Ecto neural progenitor cell (in vitro differentiated cells): ENCODE measurements around the gene SMCO1.
"Not testable (repeated sequence)": the region's sequence is repeated elsewhere in the genome, so short reads cannot be mapped to it uniquely, and the experiment has no call there.

Experiments
- DNase-seq: peaks from one replicate; pipeline ENCODE4 v3.0.0-alpha.2; 2018; ENCODE audit warnings: low spot score

SMCO1 gene

GRCh38 chr3:196514913-196515621 lies at the start of gene SMCO1:
Gene SMCO1, minus strand, starts transcription at chr3:196515346. Its CDS starts 137 bp downstream, at chr3:196515209.
- no peak for DNase-seq

DNA sequence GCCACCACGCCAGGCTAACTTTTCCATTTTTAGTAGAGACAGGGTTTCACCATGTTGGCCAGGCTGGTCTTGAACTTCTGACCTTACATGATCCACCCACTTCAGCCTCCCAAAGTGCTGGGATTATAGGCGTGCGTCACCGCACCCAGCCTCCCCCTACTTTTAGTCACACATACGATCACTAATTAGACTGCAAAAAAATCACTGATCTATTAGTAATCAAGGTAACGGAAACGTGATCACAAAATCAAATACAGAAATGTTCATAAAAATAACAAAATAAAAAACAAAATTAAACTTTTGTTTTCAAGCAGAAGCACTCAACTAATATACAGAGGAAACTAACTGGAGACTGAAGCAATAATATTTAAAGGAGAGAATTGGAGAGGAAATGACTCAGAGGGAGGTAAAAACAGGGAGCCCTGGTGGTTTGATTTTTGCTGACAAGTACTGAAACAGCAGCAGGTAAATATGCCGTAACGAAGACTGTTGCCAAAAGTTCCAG lies 48.6 kb upstream of the SMCO1 start:
- DNase-seq = no peak

DNA sequence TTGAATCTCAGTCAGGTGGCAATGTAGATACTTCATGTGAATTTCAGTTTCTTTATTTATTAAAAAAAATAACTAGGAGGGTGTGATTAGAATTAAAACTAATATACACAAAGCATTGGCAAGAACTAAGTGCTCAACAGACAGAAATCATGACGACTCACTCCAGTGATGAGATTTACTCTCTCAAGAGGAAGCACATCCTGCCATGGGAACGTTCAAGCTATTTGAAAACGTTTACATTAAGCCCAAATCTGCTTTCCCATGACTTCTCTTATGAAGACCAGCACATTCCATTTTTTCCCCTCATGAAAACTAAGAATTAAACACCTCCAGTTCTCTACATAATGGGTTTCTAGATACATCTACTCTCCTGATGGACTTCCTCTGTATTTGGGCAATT lies 44.7 kb upstream of the SMCO1 start:
- DNase-seq = no peak

DNA sequence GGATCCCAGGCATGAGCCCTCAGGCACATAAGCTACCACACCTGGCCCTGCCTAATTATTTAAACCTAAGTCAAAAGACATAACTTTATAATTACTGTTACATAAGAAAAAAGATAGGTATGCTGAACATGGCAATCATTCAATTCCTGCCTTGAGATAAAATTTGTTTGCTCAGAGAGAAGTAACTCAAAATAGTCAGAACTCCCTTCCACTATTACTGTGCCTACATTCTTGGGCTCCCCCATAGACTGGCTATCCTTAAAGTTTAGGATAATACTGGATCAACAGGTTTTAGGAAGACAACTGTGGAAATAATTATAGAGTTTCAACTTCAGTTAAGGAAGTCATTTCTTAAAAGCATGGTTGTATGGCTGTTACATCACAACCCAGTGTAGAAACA lies 43.3 kb upstream of the SMCO1 start:
- no peak for DNase-seq

GRCh38 chr3:196557236-196557635 lies 42.1 kb upstream of the SMCO1 start:
- no peak for DNase-seq

DNA sequence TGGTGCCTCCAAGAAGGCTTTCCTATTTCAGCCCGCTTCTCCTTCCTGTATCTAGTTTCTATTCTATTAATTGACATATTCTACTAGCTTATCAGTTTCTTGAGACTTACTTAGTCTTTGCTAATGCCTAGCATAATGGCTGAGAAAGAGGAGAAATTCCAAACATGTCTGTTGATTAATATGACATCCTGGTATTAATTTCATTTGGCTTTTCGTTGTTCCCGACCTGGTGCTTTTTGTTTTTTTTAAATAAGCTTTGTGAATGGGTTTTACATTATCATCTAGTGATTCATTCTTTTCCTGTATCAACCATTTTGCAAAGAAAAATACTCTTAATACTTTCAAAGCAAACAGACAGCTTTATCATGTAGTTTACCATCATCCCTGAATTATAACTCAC lies 40.1 kb upstream of the SMCO1 start:
- DNase-seq = no peak

DNA sequence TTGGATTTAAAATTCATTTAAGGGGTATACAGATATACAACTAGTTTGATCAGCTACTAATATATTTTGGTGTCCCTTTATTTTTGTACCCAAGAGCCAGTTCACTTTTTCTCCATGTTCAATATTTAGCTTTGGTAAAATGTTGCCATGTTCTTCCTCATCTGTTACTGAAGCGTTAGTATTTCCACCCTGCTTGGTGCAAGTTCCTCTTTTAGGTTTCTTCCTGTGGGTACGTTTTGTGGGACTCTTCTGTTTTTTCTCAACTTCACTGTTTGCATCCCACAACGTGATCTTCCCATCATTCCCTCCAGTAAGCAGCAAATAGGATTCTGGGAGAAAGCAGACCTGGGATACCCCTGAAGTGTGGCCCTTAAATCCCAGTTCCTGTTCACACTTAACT lies 39.1 kb upstream of the SMCO1 start:
- DNase-seq = no peak

- no peak for DNase-seq
Measured at GRCh38 chr3:196553551-196553950, 38.4 kb upstream of the SMCO1 start.

- DNase-seq = no peak
Measured at GRCh38 chr3:196552253-196552652, 37.1 kb upstream of the SMCO1 start.

- DNase-seq = not testable (repeated sequence)
Measured at GRCh38 chr3:196550172-196550571, 35.0 kb upstream of the SMCO1 start.

GRCh38 chr3:196549312-196549711 lies 34.2 kb upstream of the SMCO1 start:
- DNase-seq = not testable (repeated sequence)

GRCh38 chr3:196547067-196547466 lies 31.9 kb upstream of the SMCO1 start:
- DNase-seq = no peak

DNA sequence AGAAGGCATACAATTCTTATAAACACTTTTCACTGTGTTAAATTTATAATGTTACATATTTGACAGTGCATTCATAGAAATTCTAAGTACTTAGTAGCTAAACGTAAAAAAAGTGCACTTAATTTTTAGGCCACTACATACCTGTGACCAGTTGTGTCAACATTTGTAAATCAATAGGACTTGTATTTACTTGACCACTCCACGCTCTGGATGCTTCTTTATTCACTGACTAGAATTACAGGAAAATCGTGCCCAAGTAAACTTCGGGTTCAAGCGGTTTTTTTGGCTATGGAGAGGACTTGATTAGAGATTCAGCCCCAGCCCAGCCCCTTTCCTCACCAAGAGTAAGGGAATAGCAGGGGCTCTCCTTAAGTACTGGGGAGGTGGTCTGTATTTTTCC lies 31.4 kb upstream of the SMCO1 start:
- DNase-seq = no peak

GRCh38 chr3:196544491-196544992 lies 29.4 kb upstream of the SMCO1 start:
- no peak for DNase-seq

GRCh38 chr3:196541684-196542445 lies 26.7 kb upstream of the SMCO1 start:
- DNase-seq = no peak

DNA sequence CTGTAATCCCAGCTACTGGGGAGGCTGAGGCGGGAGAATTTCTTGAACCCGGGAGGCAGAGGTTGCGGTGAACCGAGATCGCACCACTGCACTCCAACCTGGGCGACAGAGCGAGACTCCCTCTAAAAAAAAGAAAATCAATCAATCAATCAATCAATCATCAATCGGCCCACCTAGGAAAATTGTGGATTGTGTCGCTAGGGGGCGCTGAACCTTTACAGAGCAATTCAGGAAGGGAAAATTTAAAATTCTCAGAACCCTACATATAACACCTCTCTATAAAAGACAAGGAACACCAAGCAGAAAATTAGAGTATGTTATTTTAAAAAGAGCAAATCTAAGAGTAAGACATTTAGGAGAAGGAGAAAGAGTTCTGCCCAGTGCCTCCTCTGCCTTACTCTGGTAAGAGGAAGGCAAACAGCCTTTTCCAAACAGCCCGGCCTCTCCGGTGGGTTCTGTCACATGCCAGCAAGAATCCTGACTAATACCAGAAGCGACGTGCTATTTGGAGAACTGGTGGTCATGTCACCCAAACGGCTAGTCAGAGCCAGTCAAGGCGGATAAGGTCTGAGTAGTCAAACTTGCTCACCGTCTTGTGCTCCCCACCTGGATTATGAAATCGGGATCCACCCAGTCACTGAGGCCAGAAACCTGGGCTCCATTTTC lies 22.3 kb upstream of the SMCO1 start:
- DNase-seq = peak; percentile 62

DNA sequence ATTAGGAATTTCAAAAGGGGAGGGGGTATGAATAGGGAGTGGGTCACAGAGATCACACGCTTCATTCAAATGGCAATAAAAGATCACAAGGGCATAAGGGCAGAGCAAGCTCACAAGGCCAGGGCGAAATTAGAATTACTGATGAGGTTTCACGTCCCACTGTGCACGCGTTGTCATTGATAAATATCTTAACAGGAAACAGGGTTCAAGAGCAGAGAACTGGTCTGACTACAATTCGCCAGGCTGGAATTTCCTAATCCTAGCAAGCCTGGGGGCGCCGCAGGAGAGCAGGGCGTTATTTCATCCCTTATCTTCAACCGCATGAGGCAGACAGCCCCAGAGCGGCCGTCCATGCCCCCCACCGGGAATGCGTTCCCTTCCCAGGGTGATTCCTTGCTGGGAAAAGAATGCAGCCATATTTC lies 18.1 kb upstream of the SMCO1 start:
- no peak for DNase-seq

DNA sequence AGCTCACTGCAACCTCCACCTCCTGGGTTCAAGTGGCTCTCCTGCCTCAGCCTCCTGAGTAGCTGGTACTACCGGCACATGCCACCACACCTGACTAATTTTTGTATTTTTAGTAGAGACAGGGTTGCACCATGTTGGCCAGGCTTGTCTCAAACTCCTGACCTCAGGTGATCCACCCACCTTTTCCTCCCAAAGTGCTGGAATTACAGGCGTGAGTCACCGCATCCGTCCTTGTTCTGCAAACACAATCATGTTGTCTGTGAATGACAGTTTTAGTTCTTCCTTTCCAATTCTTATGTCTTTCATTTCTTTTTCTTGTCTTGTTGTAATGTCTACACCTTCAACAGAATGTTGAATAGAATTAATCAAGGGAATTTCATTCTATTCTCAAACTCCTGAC lies 16.3 kb upstream of the SMCO1 start:
- no peak for DNase-seq

GRCh38 chr3:196528639-196529233 lies 13.6 kb upstream of the SMCO1 start:
- peak; percentile 89 for DNase-seq

DNA sequence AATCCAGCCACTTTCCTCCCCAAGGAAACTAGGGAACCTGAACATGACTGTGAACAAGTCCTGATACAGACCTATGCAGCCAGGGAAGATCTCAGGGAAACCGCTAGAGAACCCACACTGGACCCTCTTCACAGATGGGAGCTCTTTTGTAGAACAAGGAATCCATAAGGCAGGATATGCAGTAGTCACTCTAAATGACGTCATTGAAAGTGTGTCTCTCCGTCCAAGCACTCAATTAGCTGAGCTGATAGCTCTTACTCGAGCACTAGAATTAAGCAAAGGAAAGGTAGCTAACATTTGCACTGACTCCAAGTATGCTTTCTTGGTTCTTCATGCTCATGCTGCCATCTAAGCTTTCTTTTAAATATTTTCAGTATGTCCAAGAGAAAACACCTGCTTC lies 10.0 kb upstream of the SMCO1 start:
- DNase-seq = no peak

- DNase-seq = no peak
Measured at GRCh38 chr3:196524527-196524926, 9.4 kb upstream of the SMCO1 start.

GRCh38 chr3:196523841-196524240 lies 8.7 kb upstream of the SMCO1 start:
- DNase-seq = no peak
